ENCODE data around the gene UNC5A. TPM values are rescaled to one million over a fixed set of nuclear protein-coding genes. Genes with fewer than 3 reads are reported as not detected.

Gene UNC5A
- polyA plus RNA-seq, 1 donor from 2014 or later, result not detected

DNA sequence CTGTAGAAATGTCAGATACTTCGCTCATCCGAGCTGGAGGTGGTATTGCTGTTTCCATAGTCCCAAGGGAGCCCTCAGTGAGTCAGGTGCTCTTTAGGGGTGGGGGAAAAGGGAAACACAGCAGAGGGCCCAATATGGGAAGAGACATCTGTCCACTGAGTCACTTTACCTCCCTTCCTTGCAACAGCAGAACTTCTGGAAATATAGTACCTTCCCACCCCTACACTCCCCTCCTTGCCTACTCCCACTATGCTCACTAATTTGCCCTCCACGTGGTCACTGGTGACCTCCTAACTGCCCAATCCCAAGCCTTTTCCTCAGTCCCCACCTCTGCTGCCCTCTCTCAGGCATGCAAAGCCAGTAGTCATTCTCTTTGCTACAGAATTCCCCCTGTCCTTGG is 86.9 kb downstream of the UNC5A start:
- no peak overlapping the region for H3K4me3 Mint-ChIP-seq
- H3K9me3 Mint-ChIP-seq, result no peaks in the 10 kb centered on the region
- peaks cover 6 to 14% (median 13%) of the 10 kb centered on the region in 3 donors for H3K4me1 Mint-ChIP-seq
- peaks cover 7% of the 10 kb centered on the region for H3K36me3 Mint-ChIP-seq
- no peak overlapping the region for H3K27ac Mint-ChIP-seq
- H3K27me3 Mint-ChIP-seq, result peaks cover 4% of the 10 kb centered on the region

DNA sequence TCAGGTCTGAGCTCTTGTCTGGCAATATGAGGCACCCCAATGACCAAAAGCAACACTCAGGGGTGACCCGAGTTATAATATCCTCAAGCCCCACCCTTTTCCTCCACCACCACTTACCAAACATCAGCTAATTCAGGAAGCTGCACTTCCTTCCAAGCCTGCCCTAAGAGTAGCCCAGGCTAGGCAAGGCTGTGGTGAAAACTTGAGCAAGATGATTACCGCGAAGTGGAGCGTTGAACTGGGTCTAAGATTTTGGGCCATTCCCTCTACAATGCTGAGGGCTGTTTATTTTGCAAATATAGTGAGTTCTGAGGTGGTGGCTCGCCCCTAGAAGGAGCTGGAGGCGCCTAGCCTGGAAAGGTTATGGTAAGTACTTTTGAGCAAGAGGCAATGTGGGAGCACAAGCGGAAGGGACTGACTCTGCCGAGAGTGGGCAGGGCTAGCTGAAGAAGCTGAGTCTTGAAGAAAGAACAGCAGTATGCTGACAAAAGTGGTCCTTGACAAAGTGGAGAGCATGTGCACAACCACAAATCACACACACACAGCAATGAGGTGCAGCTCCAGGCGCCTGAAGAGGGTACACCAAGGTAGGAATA is 89.0 kb downstream of the UNC5A start, which contains the start of gene HK3:
Gene HK3 (minus strand): TSS at position 51 of the 596 bp plus-strand sequence. CDS start 3,187 bp downstream, outside the sequence.
- Mint-ChIP-seq H3K9me3 (no peaks in the 10 kb centered on the region), H3K27ac (peak within 1 kb of the TSS in 1 of 3 donors; percentile 79), H3K4me3 (peak within 1 kb of the TSS in 1 of 4 donors; percentile 18), H3K4me1 (peaks cover 6 to 14% (median 14%) of the 10 kb centered on the region in 3 donors), H3K36me3 (peaks cover 7% of the 10 kb centered on the region), H3K27me3 (peaks cover 4% of the 10 kb centered on the region)

DNA sequence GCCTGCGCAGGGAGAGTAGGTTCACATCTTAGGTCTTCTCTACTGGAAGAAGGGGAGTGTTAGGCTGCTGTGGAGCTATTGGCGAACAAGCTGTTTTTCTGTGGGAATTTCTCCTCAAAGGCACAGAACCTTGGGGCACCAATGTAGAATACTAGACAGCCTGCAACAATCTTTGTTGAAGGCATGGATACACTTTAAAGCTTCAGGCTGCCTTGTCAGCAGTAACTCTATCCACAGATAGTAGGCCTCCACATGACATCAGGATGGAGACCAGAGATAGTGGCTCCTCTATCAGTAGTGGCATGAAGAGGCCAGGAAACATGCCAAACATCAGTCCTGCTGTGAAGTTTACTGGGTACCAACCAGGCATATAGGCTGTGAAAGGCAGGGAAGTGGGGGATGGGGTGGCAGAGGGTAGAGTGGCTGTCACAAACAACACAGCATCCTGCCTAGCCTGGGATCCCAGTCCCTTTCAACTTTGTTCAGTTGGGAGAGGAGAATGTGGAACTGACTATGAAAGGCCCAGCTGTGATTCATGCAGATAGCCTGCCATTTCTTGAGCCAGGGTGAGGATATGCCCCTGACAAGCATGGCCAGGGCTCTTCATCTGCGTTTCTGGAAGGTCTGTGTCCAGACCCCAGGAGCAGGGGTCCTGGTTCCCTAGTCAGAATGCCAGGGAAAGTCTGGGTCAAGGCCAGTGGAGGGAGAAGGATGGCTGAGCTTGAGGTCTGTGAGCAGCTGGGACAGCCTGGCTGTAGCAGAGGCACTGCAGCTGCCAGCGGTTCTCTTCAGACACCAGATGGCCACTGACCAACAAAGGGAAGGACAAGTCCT is 89.8 kb downstream of the UNC5A start:
- H3K36me3 Mint-ChIP-seq, result peaks cover 7% of the 10 kb centered on the region
- peaks cover 6 to 14% (median 14%) of the 10 kb centered on the region in 3 donors for H3K4me1 Mint-ChIP-seq
- no peaks in the 10 kb centered on the region for H3K9me3 Mint-ChIP-seq
- H3K27me3 Mint-ChIP-seq, result peaks cover 4% of the 10 kb centered on the region
- peak overlapping the region in 1 of 3 donors; percentile 75 for H3K27ac Mint-ChIP-seq
- H3K4me3 Mint-ChIP-seq, result no peak overlapping the region

DNA sequence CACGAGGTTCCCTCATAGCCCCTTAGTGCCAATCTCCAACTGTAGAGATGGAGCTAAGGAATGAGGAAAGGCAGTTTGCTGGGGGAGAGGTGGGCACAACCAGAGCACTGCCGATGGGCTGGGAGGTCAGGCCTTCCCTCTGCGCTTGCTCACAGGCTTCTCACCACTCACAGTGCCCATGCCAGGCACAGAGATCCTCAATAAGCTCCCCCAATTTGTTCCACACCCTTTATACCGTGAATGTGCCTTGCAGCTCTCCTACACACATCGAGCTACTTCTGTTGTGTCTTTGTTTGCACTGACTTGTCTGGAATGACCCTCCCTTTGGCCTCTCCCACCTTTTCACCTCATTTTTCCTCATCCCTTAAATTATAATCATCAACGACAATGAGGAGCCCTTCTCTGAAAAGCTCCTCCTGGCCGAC is 90.4 kb downstream of the UNC5A start:
- Mint-ChIP-seq H3K9me3 (no peaks in the 10 kb centered on the region), H3K36me3 (peaks cover 6% of the 10 kb centered on the region), H3K4me3 (no peak overlapping the region), H3K4me1 (peaks cover 6 to 14% (median 14%) of the 10 kb centered on the region in 3 donors), H3K27me3 (no peaks in the 10 kb centered on the region), H3K27ac (peak overlapping the region in 1 of 3 donors; percentile 75)

DNA sequence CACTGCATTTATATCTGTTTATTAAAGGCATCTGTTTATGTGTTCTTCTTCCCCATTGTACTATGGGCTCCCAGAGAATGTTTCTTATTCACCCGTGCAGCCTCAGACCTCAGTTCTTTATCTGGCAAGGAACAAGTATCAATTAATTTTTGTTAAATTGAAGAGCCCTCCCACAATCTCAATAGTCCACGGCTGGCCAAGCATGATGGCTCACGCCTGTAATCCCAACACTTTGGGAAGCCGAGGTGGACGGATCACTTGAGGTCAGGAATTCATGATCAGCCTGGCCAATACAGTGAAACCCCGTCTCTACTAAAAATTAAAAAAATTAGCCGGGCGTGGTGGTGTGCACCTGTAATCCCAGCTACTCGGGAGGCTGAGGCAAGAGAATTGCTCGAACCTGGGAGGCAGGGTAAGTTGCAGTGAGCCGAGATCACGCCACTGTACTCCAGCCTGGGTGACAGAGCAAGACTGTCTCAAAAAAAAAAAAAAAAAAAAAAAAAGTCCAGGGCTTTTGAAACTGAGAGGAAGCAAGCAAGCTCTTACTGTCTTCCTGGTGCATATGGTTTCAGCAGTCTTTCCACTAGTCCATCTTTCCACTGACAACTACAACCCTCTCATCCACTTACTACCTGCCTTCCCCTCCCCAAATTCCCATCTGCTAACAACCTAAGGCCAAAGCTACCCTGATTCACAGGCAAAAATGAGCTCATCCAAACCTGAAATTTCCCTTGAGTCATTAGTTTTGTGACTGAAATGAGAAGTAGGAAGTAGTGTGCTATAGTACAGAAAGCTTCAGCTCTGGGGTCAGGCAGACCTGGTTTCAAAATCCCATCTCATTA is 91.1 kb downstream of the UNC5A start:
- H3K4me3 Mint-ChIP-seq, result no peak overlapping the region

DNA sequence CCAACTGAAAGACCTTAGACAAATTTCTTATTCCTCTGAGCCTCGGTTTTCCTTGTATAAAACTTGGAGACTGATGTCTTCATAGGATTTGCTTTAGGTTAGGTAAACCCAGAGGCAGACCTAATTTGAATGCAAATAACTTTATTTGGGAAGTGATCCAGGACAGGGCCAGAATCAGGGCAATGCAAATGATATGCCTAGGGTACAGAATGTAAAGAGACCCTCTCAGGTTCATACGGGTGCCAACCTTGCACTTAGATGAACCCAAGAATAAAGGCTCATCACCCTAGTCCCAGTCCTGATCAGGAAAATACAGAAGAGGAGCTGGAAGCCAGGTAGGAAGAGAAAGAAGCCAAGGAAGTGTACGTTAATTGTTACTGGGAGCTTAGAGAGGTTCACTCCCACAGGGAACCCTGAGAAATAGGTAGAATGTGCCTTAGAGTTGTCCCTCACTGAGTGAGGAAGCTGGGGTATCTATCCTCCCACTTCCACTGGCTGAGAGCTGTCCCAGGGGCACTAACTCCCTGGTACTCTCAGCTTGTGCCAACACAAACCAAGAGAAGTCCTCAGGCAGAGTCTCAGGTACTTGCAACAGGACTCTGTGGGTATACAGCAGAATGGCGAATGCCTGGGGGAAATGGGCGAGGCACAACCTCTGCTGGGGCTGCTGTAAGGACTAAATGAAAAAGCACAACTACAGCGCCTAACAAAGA is 91.9 kb downstream of the UNC5A start:
- Mint-ChIP-seq H3K9me3 (no peaks in the 10 kb centered on the region), H3K36me3 (peaks cover 5% of the 10 kb centered on the region), H3K27me3 (no peaks in the 10 kb centered on the region), H3K4me1 (peaks cover 6 to 14% (median 14%) of the 10 kb centered on the region in 3 donors), H3K27ac (no peak overlapping the region), H3K4me3 (no peak overlapping the region)

More for the DNA sequence above, 91.1 kb downstream of the UNC5A start:
- Mint-ChIP-seq H3K36me3 (peaks cover 5% of the 10 kb centered on the region), H3K9me3 (no peaks in the 10 kb centered on the region), H3K27ac (peak overlapping the region in 1 of 3 donors; percentile 13), H3K4me1 (peaks cover 6 to 14% (median 14%) of the 10 kb centered on the region in 3 donors), H3K27me3 (no peaks in the 10 kb centered on the region)

DNA sequence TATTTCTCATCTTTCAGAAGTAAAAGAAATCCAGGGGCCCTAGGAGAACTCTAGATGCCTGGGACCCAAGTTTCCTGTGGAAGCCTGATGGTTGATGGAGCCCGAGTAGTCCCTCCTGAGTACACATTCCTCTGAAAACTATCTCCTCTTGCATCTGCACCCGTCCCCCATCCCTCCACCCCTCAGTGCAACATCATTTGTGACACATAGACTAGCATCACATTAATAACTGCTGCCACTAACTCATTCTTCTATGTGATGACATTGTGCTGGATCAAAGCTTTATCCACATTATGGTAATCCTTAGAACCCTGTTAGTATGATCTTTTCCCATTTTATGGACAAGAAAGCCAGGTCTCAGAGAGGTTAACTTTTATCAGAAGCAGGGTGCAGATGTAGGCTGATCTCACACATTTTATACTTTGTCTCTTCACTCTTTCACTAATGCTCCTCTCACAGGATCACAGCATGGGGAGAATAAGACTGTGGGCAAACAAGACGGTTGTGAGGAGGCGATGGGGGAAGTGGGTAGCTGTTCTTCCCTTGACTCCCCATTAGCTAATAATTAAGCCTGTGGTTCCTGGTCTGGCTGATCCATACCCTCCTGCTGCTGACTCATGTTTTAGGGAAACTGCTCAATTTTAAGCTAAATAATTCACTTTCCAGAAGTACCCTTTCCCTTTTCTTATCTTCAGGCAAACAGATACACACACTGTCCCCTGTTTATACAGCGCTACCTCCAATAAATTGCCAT is 92.7 kb downstream of the UNC5A start:
- peaks cover 5% of the 10 kb centered on the region for H3K36me3 Mint-ChIP-seq
- H3K27me3 Mint-ChIP-seq, result no peaks in the 10 kb centered on the region
- H3K27ac Mint-ChIP-seq, result peak overlapping the region in 1 of 3 donors; percentile 59
- no peaks in the 10 kb centered on the region for H3K9me3 Mint-ChIP-seq
- H3K4me1 Mint-ChIP-seq, result peaks cover 6 to 14% (median 14%) of the 10 kb centered on the region in 3 donors
- H3K4me3 Mint-ChIP-seq, result no peak overlapping the region

DNA sequence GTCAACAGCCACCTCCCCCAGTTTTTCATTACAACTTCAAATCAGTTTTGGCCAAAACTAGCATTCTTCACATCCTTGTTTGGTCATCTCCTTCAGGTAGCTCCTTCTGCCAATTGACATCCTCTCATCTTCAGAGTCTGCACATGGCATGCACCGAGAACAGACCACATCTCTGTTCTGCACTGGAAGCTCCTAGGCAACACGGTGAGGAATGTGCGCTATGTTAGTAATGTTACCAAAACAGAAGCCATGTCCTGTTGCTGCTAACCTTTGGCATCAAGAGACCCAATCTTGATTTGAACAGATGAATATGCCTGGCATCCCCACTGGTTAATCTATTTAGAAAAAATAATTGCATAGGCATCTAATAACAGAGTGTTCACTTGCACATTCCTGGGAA is 93.9 kb downstream of the UNC5A start:
- Mint-ChIP-seq H3K27me3 (no peaks in the 10 kb centered on the region), H3K9me3 (no peaks in the 10 kb centered on the region), H3K4me3 (no peak overlapping the region), H3K4me1 (peaks cover 4 to 13% (median 11%) of the 10 kb centered on the region in 3 donors), H3K36me3 (peaks cover 5% of the 10 kb centered on the region), H3K27ac (no peak overlapping the region)

DNA sequence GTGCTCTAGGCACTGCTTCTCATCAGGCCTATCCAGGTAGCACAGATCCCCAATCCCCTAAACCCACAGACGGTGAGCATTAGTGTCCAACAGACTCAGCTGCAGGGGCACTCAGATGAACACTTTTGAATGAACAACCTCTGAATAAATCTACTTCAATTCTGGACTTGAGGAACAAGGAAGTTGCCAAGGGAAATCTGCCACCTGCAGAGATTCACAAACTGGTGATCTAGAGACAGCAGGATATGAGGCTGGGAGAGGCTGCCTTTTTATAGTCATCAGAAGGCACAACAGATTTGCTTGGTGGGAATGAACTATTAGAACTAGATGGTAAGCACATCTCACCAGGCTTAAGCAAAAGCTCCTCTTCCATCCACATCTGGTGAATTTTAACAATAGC is 95.8 kb downstream of the UNC5A start:
- H3K27me3 Mint-ChIP-seq, result no peaks in the 10 kb centered on the region
- H3K4me1 Mint-ChIP-seq, result peaks cover 2 to 8% (median 5%) of the 10 kb centered on the region in 3 donors
- H3K27ac Mint-ChIP-seq, result no peak overlapping the region
- no peaks in the 10 kb centered on the region for H3K9me3 Mint-ChIP-seq
- H3K36me3 Mint-ChIP-seq, result peaks cover 3% of the 10 kb centered on the region
- H3K4me3 Mint-ChIP-seq, result no peak overlapping the region

DNA sequence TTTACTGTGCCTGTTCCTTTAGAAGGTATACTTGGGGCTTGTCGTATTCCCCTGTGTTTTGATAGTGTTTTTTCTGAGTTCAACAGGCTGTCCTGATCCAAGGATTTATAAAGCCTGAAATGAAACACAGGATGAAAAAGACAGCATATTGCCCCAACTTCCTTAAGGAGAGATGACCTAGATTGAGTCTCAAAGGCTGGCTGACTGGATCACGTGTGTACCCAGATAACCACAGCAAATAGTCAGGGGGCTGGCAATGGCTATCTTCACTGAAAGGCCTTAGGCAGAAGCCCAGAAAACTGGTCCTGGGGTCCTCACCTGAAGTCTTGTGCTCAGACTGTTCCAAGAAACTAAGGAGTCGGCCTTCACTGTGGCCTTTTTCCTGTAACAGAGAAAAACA is 96.4 kb downstream of the UNC5A start:
- H3K27me3 Mint-ChIP-seq, result no peaks in the 10 kb centered on the region
- no peaks in the 10 kb centered on the region for H3K9me3 Mint-ChIP-seq
- H3K36me3 Mint-ChIP-seq, result peaks cover 2% of the 10 kb centered on the region
- H3K4me1 Mint-ChIP-seq, result peaks cover under 1 to 5% (median 3%) of the 10 kb centered on the region in 3 donors
- H3K27ac Mint-ChIP-seq, result no peak overlapping the region
- no peak overlapping the region for H3K4me3 Mint-ChIP-seq

DNA sequence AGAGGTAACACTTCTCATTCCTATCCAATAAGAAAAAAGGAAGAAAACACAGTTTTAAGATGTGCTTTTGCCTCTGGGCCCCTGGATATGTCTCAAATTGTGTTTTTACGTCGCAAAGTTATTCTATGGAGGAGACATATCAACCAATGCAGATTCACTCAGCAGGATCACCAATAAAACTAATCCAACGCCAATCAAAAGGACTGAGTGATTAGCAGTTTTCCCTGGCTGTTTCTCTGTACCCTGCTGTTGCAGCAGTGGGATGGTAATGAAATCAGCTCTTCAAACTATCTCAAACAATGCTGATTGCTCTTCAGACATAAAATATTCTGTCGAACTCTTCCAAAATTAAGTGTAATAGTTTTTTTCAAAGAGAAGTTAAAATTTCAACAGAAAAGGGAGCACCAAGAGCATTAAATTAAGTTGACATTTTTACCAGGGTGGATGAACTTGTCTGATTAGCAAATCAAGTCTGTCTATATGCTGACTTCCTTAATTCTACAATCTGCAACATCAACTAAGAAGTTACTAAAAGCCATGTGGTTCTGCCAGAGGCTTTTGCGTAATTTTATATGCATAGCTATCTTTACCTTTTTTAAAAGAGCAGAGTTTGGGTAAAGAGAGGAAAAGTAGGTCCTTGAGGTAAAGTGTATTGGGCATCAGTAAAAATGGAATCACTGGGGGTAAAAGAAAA is 98.5 kb downstream of the UNC5A start:
- H3K9me3 Mint-ChIP-seq, result no peaks in the 10 kb centered on the region
- peaks cover 2% of the 10 kb centered on the region for H3K36me3 Mint-ChIP-seq
- H3K27me3 Mint-ChIP-seq, result no peaks in the 10 kb centered on the region
- H3K27ac Mint-ChIP-seq, result no peak overlapping the region
- no peak overlapping the region for H3K4me3 Mint-ChIP-seq
- H3K4me1 Mint-ChIP-seq, result peaks cover 0 to 3% (median 0%) of the 10 kb centered on the region in 3 donors

DNA sequence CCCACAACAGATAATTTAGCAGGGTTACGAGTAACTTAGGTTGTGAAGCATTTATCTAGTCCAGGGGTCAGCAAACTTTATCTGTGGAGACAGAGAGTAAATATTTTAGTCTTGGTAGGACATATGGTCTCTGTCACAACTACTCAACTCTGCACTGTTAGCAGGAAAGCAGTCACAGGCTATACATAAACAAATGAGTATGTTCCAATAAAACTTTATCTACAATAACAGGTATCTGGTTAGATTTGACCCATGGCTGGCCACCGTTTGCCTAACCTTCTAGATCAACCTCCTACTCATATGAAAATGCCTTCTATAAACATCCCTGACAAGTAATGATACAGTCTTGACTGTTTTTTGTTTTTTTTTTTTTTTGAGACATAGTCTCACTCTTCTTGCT is 101.8 kb downstream of the UNC5A start:
- H3K27ac Mint-ChIP-seq, result peak overlapping the region in 1 of 3 donors; percentile 12
- H3K4me3 Mint-ChIP-seq, result no peak overlapping the region
- no peaks in the 10 kb centered on the region for H3K27me3 Mint-ChIP-seq
- no peaks in the 10 kb centered on the region for H3K9me3 Mint-ChIP-seq
- peaks cover 0 to 3% (median 0%) of the 10 kb centered on the region in 3 donors for H3K4me1 Mint-ChIP-seq
- H3K36me3 Mint-ChIP-seq, result peaks cover 4% of the 10 kb centered on the region

DNA sequence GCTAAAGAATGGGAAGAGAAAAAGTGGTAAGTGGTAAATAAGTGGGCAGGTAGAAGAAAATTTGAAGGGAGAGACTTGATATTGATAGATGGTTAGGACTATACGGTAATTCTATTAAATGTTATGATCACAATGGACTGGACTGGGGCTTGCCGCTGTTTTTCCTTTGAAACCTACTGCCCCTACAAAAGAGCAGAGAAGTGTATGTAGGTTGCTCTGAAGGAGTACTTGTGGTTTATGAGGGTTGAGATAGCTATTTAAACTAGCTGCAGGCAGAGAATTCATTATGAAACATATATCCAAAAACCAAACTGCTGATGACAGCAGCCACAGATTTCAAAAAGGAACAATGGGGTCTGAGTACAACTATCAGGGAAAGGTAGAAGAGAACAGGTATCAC is 105.5 kb downstream of the UNC5A start:
- H3K27ac Mint-ChIP-seq, result no peak overlapping the region
- no peak overlapping the region for H3K4me3 Mint-ChIP-seq
- H3K9me3 Mint-ChIP-seq, result no peaks in the 10 kb centered on the region
- H3K27me3 Mint-ChIP-seq, result no peaks in the 10 kb centered on the region
- H3K4me1 Mint-ChIP-seq, result no peaks in the 10 kb centered on the region
- peaks cover 10% of the 10 kb centered on the region for H3K36me3 Mint-ChIP-seq
